ENCODE measurements around the gene FAM107B. TPM values are rescaled to one million over a fixed set of nuclear protein-coding genes. Genes with fewer than 3 reads are reported as not detected.

The FAM107B gene
- total RNA-seq, 1 donor, result 30.0 TPM

DNA sequence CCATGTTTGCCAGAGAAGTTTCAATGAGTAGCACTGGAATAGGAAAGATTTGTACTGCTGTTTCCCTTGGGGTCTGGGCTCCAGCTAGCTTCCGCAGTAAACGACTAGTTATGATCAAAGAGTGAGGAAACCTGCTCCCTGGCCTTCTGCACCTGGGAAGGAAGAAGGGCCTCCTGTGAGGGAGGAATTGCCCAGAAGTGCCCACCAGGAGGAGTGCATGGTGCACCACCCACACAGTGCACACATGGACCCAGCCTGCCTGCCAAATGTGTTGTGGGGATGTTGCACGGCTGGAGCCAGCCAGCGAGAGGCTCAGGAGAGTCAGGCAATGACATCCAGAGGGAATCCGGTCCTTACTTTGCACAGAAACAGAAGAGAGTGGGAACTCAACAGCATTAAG is 27.0 kb upstream of the FAM107B start:
- Histone ChIP-seq H3K79me2 (ENCODE audit: insufficient read depth, low read length) (no peaks in the 10 kb centered on the region), H3K4me1 (ENCODE audit: insufficient read depth, low read length) (no peaks in the 10 kb centered on the region), H3K4me3 (ENCODE audit: insufficient read depth, low read length) (no peak overlapping the region), H3K9me3 (ENCODE audit: low read depth, low read length) (no peaks in the 10 kb centered on the region), H3K27me3 (ENCODE audit: insufficient read depth, low read length) (peaks cover 34% of the 10 kb centered on the region), H4K20me1 (ENCODE audit: insufficient read depth, low read length) (no peaks in the 10 kb centered on the region), H3K36me3 (ENCODE audit: insufficient read depth, low read length) (no peaks in the 10 kb centered on the region), H3K4me2 (ENCODE audit: insufficient read depth, low read length) (no peak overlapping the region), H2AFZ (ENCODE audit: low read length) (no peak overlapping the region), H3K27ac (ENCODE audit: low read depth, low read length) (no peak overlapping the region)
- TF ChIP-seq CTCF (IDR thresholded peaks at IDR 0.05; ENCODE audit: extremely low read depth, low read depth, low read length), result no peak
- DNase-seq (ENCODE audit: insufficient read length, low spot score, missing footprints), result no peak

GRCh38 chr10:14800397-14800796 is 25.7 kb upstream of the FAM107B start:
- H3K27ac ChIP-seq (ENCODE audit: low read depth, low read length), result no peak overlapping the region
- H3K4me2 ChIP-seq (ENCODE audit: insufficient read depth, low read length), result no peak overlapping the region
- H4K20me1 ChIP-seq (ENCODE audit: insufficient read depth, low read length), result no peaks in the 10 kb centered on the region
- no peaks in the 10 kb centered on the region for H3K79me2 ChIP-seq (ENCODE audit: insufficient read depth, low read length)
- no peak overlapping the region for H2AFZ ChIP-seq (ENCODE audit: low read length)
- H3K4me3 ChIP-seq (ENCODE audit: insufficient read depth, low read length), result no peak overlapping the region
- DNase-seq (ENCODE audit: insufficient read length, low spot score, missing footprints), result no peak
- H3K9me3 ChIP-seq (ENCODE audit: low read depth, low read length), result no peaks in the 10 kb centered on the region
- no peaks in the 10 kb centered on the region for H3K4me1 ChIP-seq (ENCODE audit: insufficient read depth, low read length)
- no peaks in the 10 kb centered on the region for H3K36me3 ChIP-seq (ENCODE audit: insufficient read depth, low read length)
- TF ChIP-seq CTCF (IDR thresholded peaks at IDR 0.05; ENCODE audit: extremely low read depth, low read depth, low read length), result no peak
- H3K27me3 ChIP-seq (ENCODE audit: insufficient read depth, low read length), result peaks cover 34% of the 10 kb centered on the region

DNA sequence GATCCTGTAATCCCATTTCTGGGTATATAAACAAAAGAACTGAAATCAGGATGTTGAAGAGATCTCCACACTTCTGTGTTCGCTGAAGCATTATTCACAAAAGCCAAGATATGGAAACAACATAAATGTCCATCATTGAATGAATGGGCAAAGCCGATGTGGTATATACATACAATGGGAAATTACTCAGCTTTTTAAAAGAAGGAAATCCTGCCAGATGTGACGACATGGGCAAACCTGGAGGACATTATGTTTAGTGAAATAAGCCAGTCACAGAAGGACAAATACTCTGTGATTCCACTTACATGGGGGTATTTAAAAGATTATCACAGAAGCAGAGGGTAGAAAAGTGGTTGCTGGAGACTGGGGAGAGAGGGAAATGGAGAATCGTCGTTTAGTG is 23.9 kb upstream of the FAM107B start:
- H3K27ac ChIP-seq (ENCODE audit: low read depth, low read length), result no peak overlapping the region
- H3K79me2 ChIP-seq (ENCODE audit: insufficient read depth, low read length), result no peaks in the 10 kb centered on the region
- H3K9me3 ChIP-seq (ENCODE audit: low read depth, low read length), result no peaks in the 10 kb centered on the region
- no peaks in the 10 kb centered on the region for H3K4me1 ChIP-seq (ENCODE audit: insufficient read depth, low read length)
- H3K36me3 ChIP-seq (ENCODE audit: insufficient read depth, low read length), result no peaks in the 10 kb centered on the region
- H2AFZ ChIP-seq (ENCODE audit: low read length), result no peak overlapping the region
- TF ChIP-seq CTCF (IDR thresholded peaks at IDR 0.05; ENCODE audit: extremely low read depth, low read depth, low read length), result no peak
- no peak overlapping the region for H3K4me2 ChIP-seq (ENCODE audit: insufficient read depth, low read length)
- no peak for DNase-seq (ENCODE audit: insufficient read length, low spot score, missing footprints)
- no peak overlapping the region for H3K4me3 ChIP-seq (ENCODE audit: insufficient read depth, low read length)
- peaks cover 33% of the 10 kb centered on the region for H3K27me3 ChIP-seq (ENCODE audit: insufficient read depth, low read length)
- no peaks in the 10 kb centered on the region for H4K20me1 ChIP-seq (ENCODE audit: insufficient read depth, low read length)

DNA sequence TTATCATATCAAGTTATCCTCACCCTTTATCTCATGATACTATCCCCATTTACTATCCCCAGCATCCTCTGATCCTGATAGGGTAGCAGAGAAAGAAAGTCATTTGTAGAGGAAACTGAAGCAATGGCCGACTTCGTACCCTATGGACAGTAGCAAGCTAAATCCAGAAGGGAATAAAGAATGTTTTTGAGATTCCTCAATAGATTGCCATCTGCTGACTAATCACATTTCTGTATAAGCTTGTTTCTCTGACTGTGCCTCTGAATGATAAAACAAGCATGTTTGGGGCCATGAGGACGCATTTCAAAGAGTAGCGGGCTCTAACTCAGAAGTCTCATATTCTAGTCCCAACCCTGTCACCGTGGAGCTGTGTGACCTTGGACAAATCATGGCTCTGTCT is 13.2 kb upstream of the FAM107B start:
- DNase-seq (ENCODE audit: insufficient read length, low spot score, missing footprints), result no peak
- H3K4me3 ChIP-seq (ENCODE audit: insufficient read depth, low read length), result no peak overlapping the region

More for the DNA sequence above, 13.2 kb upstream of the FAM107B start:
- TF ChIP-seq CTCF (IDR thresholded peaks at IDR 0.05; ENCODE audit: extremely low read depth, low read depth, low read length), result no peak
- Histone ChIP-seq H4K20me1 (ENCODE audit: insufficient read depth, low read length) (no peaks in the 10 kb centered on the region), H3K4me1 (ENCODE audit: insufficient read depth, low read length) (peaks cover 5% of the 10 kb centered on the region), H3K79me2 (ENCODE audit: insufficient read depth, low read length) (no peaks in the 10 kb centered on the region), H3K4me2 (ENCODE audit: insufficient read depth, low read length) (no peak overlapping the region), H2AFZ (ENCODE audit: low read length) (no peak overlapping the region), H3K9me3 (ENCODE audit: low read depth, low read length) (peaks cover 2% of the 10 kb centered on the region), H3K27ac (ENCODE audit: low read depth, low read length) (no peak overlapping the region), H3K36me3 (ENCODE audit: insufficient read depth, low read length) (no peaks in the 10 kb centered on the region), H3K27me3 (ENCODE audit: insufficient read depth, low read length) (no peaks in the 10 kb centered on the region)

Data from osteoblast (primary cell).